HCT116 (cell line): ENCODE results near the gene NINJ2.

Experiments used
- EGR1 ChIP-seq: IDR thresholded peaks from 2 replicates; pipeline ENCODE4 v1.6.1; 2012; ENCODE audit warnings: low read depth
- EZH2 ChIP-seq: fragments of 200-600 bp; sonication (generic); IDR thresholded peaks from 2 replicates; pipeline ENCODE4 v1.6.1; 2017; ENCODE audit warnings: antibody characterized with exemption, mixed run types
- POLR2A ChIP-seq: IDR thresholded peaks from 2 replicates; pipeline ENCODE4 v1.7.0; 2011; ENCODE audit warnings: borderline replicate concordance; ENCODE audit not compliant: insufficient read depth, insufficient read length; ENCODE audit errors: extremely low read depth
- RAD21 ChIP-seq: IDR thresholded peaks from 2 replicates; pipeline ENCODE4 v1.6.1; 2012; ENCODE audit warnings: low read depth, mild to moderate bottlenecking
- SIN3A ChIP-seq: IDR thresholded peaks from 2 replicates; pipeline ENCODE4 v1.6.1; 2012; ENCODE audit warnings: low read depth
- SP1 ChIP-seq: IDR thresholded peaks from 2 replicates; pipeline ENCODE4 v1.6.1; 2012; ENCODE audit warnings: low read depth
- SRF ChIP-seq: IDR thresholded peaks from 2 replicates; pipeline ENCODE4 v1.6.1; 2012; ENCODE audit warnings: low read depth
- TF ChIP-seq, protein P1 (sequence below), 3 experiments: fragments of 200-600 bp in 1 of 3; sonication (generic) in 1 of 3; IDR thresholded peaks in 2 of 3; conservative IDR thresholded peaks in 1 of 3; 2 replicates each; pipeline ENCODE4 v1.5.1; 2012 to 2017; ENCODE audit warnings: low read depth in 2 of 3, low read length in 2 of 3, antibody characterized with exemption in 1 of 3, borderline replicate concordance in 1 of 3, control low read depth in 1 of 3, mild to moderate bottlenecking in 1 of 3, mixed read lengths in 1 of 3, mixed run types in 1 of 3, moderate library complexity in 1 of 3; ENCODE audit not compliant: insufficient read depth in 1 of 3

DNA sequence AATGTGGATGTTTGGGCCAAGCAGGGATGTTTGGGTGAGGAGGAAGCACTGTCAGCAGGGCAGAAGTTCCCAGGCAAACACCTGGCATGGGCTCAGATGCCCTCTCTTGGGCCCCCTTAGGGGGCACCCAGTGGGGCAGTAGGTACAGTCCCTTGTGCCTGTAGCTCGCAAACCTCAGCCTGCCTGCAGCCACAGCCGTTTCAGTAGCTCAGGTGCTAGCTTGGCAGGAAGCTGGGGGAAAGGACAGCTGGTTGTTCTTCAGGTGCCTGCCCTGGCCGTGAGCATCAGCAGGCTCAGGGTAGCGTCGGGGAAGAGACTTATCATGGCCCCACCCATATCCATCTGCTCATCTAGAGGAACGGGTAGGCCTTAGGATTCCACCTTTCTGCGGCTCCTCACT is 136.0 kb downstream of the NINJ2 start:
- TF ChIP-seq RAD21 (no peak), SP1 (no peak), POLR2A (no peak), EZH2 (no peak), SIN3A (no peak), SRF (no peak), EGR1 (no peak)
- TF ChIP-seq, protein P1, sequence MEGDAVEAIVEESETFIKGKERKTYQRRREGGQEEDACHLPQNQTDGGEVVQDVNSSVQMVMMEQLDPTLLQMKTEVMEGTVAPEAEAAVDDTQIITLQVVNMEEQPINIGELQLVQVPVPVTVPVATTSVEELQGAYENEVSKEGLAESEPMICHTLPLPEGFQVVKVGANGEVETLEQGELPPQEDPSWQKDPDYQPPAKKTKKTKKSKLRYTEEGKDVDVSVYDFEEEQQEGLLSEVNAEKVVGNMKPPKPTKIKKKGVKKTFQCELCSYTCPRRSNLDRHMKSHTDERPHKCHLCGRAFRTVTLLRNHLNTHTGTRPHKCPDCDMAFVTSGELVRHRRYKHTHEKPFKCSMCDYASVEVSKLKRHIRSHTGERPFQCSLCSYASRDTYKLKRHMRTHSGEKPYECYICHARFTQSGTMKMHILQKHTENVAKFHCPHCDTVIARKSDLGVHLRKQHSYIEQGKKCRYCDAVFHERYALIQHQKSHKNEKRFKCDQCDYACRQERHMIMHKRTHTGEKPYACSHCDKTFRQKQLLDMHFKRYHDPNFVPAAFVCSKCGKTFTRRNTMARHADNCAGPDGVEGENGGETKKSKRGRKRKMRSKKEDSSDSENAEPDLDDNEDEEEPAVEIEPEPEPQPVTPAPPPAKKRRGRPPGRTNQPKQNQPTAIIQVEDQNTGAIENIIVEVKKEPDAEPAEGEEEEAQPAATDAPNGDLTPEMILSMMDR (IDR thresholded peaks at IDR 0.05 in 2 of 3, conservative IDR thresholded peaks at IDR 0.05 in 1 of 3; ENCODE audit: borderline replicate concordance in 1 of 3, insufficient read depth in 1 of 3, low read depth in 2 of 3, low read length in 2 of 3) = no peak
